GM12891 (cell line): Measurements from ENCODE around the gene STAP1.
A peak's percentile ranks its signal among the peaks of the same experiment; 100 is the strongest.

ENCODE experiments used
- DNase-seq: peaks from one replicate; pipeline ENCODE4 v3.0.0; 2011; ENCODE audit warnings: low spot score; ENCODE audit not compliant: insufficient read length
- FAIRE-seq: peaks from 2 replicates; lab custom pipeline; 2011; peaks lifted over from hg19 to GRCh38; lab: Jason Lieb, UNC
- PAX5 ChIP-seq: IDR thresholded peaks from 2 replicates; pipeline ENCODE4 v1.6.1; 2011; ENCODE audit warnings: low read length, moderate library complexity, mild to moderate bottlenecking; ENCODE audit not compliant: insufficient read depth, severe bottlenecking
- POLR2A ChIP-seq: IDR thresholded peaks from 2 replicates; pipeline ENCODE4 v1.6.1; 2011; ENCODE audit warnings: low read depth, low read length, control low read depth
- POLR2AphosphoS5 ChIP-seq: IDR thresholded peaks from 2 replicates; pipeline ENCODE4 v1.6.1; 2011; ENCODE audit warnings: low read depth, low read length, control low read depth
- POU2F2 ChIP-seq: IDR thresholded peaks from 2 replicates; pipeline ENCODE4 v1.6.1; 2011; ENCODE audit warnings: low read depth, mild to moderate bottlenecking, control low read depth, low read length, moderate library complexity
- SPI1 ChIP-seq: IDR thresholded peaks from 2 replicates; pipeline ENCODE4 v1.6.1; 2011; ENCODE audit warnings: low read depth, low read length, control low read depth
- TAF1 ChIP-seq: IDR thresholded peaks from 2 replicates; pipeline ENCODE4 v1.6.1; 2011; ENCODE audit warnings: low read depth, low read length, control low read depth

Gene STAP1

DNA sequence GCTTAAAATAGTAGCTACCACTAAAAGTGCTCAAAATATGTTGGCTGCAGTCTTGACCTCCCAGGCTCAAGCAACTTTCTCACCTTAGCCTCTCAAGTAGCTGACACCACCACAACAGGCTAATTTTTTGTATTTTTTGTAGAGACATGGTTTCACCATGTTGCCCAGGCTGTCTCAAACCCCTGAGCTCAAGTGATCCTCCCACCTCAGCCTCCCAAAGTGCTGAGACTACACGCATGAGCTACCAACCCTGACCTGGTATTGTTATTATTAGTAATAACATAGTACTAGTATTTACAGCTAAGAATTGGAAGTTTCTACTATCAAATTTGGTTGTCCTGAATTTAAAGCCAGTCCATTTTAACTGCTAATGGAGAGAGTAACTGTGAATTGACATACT, 18.0 kb downstream of the STAP1 start:
- peak; percentile 92 for FAIRE-seq
- TF ChIP-seq POLR2AphosphoS5 (no peak), PAX5 (peak; percentile 88)
- DNase-seq, result no peak

- TF ChIP-seq POLR2AphosphoS5, result no peak
- TF ChIP-seq SPI1, result no peak
- TF ChIP-seq PAX5, result no peak
- TF ChIP-seq POU2F2, result no peak
- TF ChIP-seq TAF1, result no peak
- TF ChIP-seq POLR2A, result no peak
- FAIRE-seq (no peak), DNase-seq (no peak)
Measured at GRCh38 chr4:67580577-67580976, 22.1 kb downstream of the STAP1 start.

DNA sequence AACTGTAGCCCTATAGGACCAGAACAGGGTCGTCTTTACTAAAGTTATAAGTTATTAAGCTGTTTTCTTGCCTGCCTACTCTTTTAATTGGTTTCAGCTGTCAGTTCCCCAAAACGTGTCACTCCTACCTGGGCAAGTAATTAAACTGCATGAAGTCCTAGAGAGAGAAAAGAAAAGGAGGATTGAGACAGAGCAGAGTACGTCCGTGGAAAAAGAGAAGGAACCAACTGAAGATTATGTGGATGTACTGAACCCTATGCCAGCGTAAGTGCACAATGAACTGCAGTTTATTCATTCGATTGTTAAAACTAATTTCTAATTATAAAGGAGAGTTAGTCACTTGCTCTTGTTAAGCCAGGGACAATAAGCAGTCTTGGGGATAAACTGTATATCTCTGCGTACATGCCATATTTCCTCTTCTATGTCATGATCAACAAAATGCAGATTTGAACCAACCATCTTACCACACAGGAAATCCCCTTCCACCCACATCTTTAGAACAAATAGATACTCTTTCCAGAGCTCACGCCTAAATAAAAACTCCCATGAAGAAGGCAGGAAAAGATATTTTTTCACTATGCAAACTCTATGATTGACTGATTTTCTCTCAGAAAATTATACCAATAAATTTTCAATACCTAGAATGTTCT, 22.8 kb downstream of the STAP1 start:
- FAIRE-seq (peak; percentile 84), DNase-seq (no peak)
- TF ChIP-seq PAX5 (no peak), POLR2A (no peak), SPI1 (peak; percentile 48)

DNA sequence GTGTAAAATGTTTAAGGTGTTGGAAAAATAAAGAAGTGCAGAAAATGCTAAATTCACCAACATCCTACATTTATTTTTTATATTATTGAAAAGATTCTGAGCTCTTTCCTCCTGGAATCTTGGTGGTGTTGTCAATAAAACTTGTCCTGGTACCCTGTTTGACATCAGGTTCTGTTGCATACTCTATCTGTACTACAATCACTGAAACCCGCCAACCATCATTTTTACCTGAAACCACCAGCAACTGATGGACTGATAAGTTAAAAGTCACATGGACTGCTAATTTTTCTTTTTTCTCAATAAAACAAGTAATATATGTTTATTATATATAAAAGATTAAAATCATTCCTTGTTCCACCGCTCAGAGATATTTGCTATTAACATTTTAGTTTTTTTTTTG, 23.4 kb downstream of the STAP1 start:
- DNase-seq (no peak), FAIRE-seq (no peak)
- TF ChIP-seq TAF1 (no peak), SPI1 (no peak), POLR2AphosphoS5 (no peak), POLR2A (no peak), POU2F2 (no peak), PAX5 (no peak)

DNA sequence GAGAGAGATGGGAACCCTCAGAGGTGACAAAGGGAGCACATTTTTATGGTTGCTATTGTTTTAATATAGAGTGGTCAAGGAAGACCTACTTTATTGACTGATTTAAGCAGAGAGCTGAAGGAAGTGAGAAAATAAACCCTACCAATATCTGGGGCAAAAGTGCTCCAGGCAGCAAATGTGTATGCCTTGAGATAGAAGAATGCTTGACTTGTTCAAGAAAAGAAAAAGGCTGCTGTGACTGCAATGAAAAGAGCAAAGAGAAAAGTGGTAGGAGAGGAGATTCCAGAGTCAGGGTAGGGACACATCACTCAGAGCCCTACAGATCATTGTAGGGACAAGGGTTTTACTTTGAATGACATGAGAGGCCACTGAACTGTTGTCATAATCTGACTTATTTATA, 26.0 kb downstream of the STAP1 start:
- no peak for TF ChIP-seq SPI1
- no peak for DNase-seq

DNA sequence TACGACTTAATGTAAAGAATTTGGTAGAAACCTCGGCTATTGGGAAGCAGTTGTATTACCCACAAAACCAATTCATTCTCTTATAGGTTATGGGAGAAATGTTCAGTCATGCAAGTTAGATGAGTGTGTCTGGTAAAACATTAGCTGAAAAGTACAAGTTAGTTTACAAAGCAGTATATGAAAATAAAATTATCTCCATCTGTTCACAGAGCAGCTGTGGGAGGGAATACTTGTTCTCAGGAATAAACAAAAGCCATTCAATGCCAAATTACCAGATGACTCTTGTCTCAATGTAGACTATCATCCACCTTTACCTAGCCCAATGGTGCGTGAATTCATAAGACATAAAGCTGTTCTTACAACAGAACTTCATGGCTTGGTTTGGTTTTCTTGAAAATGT, 28.6 kb downstream of the STAP1 start:
- FAIRE-seq (no peak), DNase-seq (no peak)
- no peak for TF ChIP-seq POLR2A

More for the DNA sequence above, 26.0 kb downstream of the STAP1 start:
- FAIRE-seq, result no peak

DNA sequence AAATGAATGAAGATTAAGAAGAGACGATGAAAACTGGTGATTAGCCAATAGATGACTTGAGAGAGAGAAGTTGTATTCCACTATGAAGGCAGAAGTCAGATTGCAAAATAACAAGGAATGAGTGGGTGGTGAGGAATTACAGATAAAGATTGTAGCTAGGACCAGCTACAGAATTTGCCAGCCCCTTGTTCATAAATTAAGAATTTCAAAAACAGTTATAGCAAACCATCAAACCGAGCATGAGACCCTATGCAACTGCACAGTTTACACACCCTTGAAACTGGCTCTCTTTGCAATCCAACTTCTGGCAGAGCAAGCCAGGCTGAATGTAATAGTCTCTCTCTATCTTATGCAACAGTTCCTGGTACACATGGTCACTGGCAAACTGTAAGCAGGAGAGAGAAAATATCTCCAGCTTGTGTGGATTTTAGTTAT, 35.2 kb downstream of the STAP1 start:
- FAIRE-seq, result no peak
- DNase-seq, result no peak
- TF ChIP-seq POLR2AphosphoS5 (no peak), POU2F2 (no peak), POLR2A (no peak)

- DNase-seq, result no peak
- no peak for FAIRE-seq
- TF ChIP-seq POU2F2 (no peak), POLR2A (no peak), TAF1 (no peak), SPI1 (no peak), POLR2AphosphoS5 (no peak), PAX5 (no peak)
Measured at GRCh38 chr4:67603310-67604028, 44.9 kb downstream of the STAP1 start.

DNA sequence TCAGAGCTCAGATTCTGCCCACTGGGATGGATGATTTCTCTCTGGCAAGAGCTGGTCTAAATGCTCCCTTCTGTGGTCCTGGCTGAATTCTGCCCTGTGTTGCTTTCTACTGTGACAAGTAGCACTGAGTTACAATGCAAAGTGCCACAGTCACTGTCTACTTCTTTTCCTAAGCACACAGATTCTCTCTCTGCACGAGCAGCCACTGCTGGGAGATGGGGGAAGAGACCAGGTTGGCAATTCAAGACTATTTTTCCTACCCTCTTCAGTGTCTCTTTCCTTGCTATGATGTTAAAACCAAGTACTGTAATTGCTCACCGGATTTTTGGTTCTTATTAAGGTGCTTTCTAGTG, 45.5 kb downstream of the STAP1 start:
- no peak for TF ChIP-seq PAX5
- TF ChIP-seq POLR2AphosphoS5, result no peak
- TF ChIP-seq TAF1, result no peak
- TF ChIP-seq POLR2A, result no peak
- no peak for TF ChIP-seq SPI1
- no peak for TF ChIP-seq POU2F2
- no peak for DNase-seq
- no peak for FAIRE-seq

DNA sequence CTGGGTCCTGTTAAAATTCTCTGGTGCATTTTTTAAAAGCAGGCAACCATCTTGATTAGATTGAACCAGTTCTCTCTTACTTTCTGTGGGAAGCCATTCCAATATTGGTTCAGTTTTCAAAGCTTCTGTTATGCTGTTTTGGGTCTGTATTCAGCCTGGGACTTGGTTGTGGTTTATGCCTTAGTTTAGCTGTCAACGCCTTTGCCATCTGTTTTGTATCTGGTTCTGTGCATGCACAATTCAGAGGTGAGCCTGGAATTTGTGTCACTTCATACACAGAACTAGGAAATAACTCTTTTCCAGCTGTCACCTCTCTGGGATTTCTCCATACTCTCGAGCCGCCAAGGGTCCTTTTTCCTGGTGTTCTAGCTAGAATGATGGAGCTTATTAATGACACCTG, 46.2 kb downstream of the STAP1 start:
- no peak for TF ChIP-seq POLR2A
- FAIRE-seq (no peak), DNase-seq (no peak)

GRCh38 chr4:67608027-67608426, 49.5 kb downstream of the STAP1 start:
- DNase-seq (no peak), FAIRE-seq (no peak)
- TF ChIP-seq POLR2A (no peak), PAX5 (no peak), POU2F2 (no peak), POLR2AphosphoS5 (no peak), SPI1 (no peak), TAF1 (no peak)
